22Rv1 (cell line): Measurements from ENCODE around the gene CUL2.

Experiments
- CTCF ChIP-seq: fragments of 450-650 bp; IDR thresholded peaks from 2 replicates; pipeline ENCODE4 v1.5.1; 2017; ENCODE audit warnings: mild to moderate bottlenecking
- ZFX ChIP-seq: fragments of 450-650 bp; IDR thresholded peaks from 2 replicates; pipeline ENCODE4 v1.6.1; 2017; ENCODE audit warnings: antibody characterized with exemption, borderline replicate concordance

- TF ChIP-seq CTCF (no peak), ZFX (no peak)
These were observed 34.0 kb downstream of the CUL2 start for GRCh38 chr10:35056133-35056532.
